Measurements from ENCODE around the gene PSEN2. TPM values are rescaled to one million over a fixed set of nuclear protein-coding genes. Genes with fewer than 3 reads are reported as not detected.

Gene PSEN2
- total RNA-seq, 1 experiment from 2014 or later: 24.2 TPM

GRCh38 chr1:226943927-226944326, 73.5 kb downstream of the PSEN2 start:
- Mint-ChIP-seq H3K27ac (ENCODE audit: unreplicated experiment) (peak overlapping the region; percentile 79), H3K4me3 (ENCODE audit: low read depth, unreplicated experiment) (peak overlapping the region; percentile 10), H3K27me3 (ENCODE audit: unreplicated experiment) (no peaks in the 10 kb centered on the region), H3K4me1 (ENCODE audit: low read depth, unreplicated experiment) (peaks cover 47% of the 10 kb centered on the region), H3K36me3 (ENCODE audit: insufficient read depth, unreplicated experiment) (peaks cover 39% of the 10 kb centered on the region), H3K9me3 (ENCODE audit: low read depth, unreplicated experiment) (no peaks in the 10 kb centered on the region)
- CTCF ChIA-PET: no interaction called here
- intact Hi-C loops (cut with micrococcal nuclease; ENCODE audit: unreplicated experiment): no loop called here
- no TSS peak for BruUV-seq (replicated peaks)
- no peak for DNase-seq
- TF ChIP-seq CTCF (IDR thresholded peaks at IDR 0.05; ENCODE audit: unreplicated experiment): no peak

- Mint-ChIP-seq H3K4me3 (ENCODE audit: low read depth, unreplicated experiment) (peak overlapping the region; percentile 10), H3K4me1 (ENCODE audit: low read depth, unreplicated experiment) (peaks cover 45% of the 10 kb centered on the region), H3K9me3 (ENCODE audit: low read depth, unreplicated experiment) (no peaks in the 10 kb centered on the region), H3K27ac (ENCODE audit: unreplicated experiment) (peak overlapping the region; percentile 79), H3K36me3 (ENCODE audit: insufficient read depth, unreplicated experiment) (peaks cover 25% of the 10 kb centered on the region), H3K27me3 (ENCODE audit: unreplicated experiment) (no peaks in the 10 kb centered on the region)
- BruUV-seq (replicated peaks): no TSS peak
- intact Hi-C loops (cut with micrococcal nuclease; ENCODE audit: unreplicated experiment): no loop called here
- TF ChIP-seq CTCF (IDR thresholded peaks at IDR 0.05; ENCODE audit: unreplicated experiment): no peak
- DNase-seq: peak; percentile 56
- CTCF ChIA-PET: no interaction called here
Observed at GRCh38 chr1:226945106-226945857, 74.9 kb downstream of the PSEN2 start.

Other genes starting within 250 kb of the PSEN2 start
- 9.8 and 11.8 TPM in 2 replicates for gene ITPKB, start 131.3 kb upstream of the PSEN2 start, total RNA-seq (2022)
- 21.9 and 24.6 TPM in 2 replicates for gene COQ8A, start 69.7 kb downstream of the PSEN2 start, total RNA-seq (2022)

All from Calu3 (cell line).